GM21717 (cell line): ENCODE data around the gene TSFM.
A peak's percentile ranks its signal among the peaks of the same experiment; 100 is the strongest.

ENCODE experiments used
- ATAC-seq: cut with Tn5 transposase; IDR thresholded peaks from one replicate; pipeline ENCODE4 v1.9.1; 2021; ENCODE audit warnings: mild to moderate bottlenecking, moderate library complexity; ENCODE audit not compliant: unreplicated experiment

The TSFM gene

GRCh38 chr12:57782608-57783465 lies at the start of gene TSFM:
Gene TSFM (plus strand): TSS chr12:57782787. CDS start chr12:57782802, 15 bp downstream.
- ATAC-seq = peak; percentile 85

DNA sequence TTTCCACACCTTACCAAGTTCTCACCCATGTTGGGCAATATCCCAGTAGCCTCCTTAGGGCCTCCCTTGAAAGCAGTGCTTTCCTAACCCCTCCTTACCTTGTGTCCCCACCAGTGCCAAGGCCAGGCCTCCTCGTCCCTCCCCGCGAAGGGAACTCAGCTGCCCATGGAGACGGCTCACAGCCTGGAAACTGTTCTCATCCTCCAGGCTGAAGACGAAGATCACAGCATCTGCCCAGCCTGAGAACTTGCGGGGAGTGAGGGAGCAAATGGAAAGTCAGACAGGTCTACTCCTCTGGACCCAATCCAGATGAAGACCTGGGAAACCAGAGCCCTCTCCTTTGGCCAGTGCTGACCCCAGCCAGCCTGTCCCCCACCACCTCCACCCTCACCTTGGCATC lies 48.7 kb upstream of the TSFM start:
- no peak for ATAC-seq

- ATAC-seq = no peak
Measured at GRCh38 chr12:57734591-57734990, 48.0 kb upstream of the TSFM start.

GRCh38 chr12:57735198-57735855 lies 47.3 kb upstream of the TSFM start:
- no peak for ATAC-seq

- no peak for ATAC-seq
Measured at GRCh38 chr12:57735952-57736740, 46.4 kb upstream of the TSFM start.

DNA sequence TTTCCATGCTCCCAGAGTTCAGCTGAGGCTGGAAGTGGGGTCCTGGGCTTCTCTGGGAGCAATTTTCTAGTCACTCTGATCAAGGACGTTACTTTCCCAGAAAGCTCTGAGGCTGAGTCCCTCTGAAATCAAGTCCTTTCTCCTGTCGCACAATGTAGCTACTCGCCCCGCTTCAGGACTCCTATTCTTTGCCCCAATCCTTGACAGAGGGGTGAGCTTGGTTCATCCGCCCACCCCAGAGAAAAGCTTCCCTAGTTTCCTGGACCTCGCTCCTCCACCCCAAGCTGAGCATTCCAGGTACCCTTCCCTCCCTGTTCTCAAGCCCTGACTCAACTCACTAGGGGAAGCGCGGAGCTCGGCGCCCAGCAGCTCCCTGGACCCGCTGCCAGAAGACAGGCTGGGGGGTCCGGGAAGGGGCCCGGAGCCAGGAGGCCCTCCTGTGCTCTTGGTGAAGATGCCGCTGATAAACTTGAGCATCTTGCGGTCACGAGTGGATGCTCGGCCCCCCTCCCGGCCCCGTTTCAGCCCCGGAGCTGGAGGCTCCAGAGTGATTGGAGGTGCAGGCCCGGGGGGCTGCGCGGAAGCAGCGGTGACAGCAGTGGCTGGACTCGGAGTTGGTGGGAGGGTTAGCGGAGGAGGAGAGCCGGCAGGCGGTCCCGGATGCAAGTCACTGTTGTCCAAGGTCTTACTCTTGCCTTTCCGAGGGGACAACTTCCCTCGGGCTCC lies 45.7 kb upstream of the TSFM start:
- no peak for ATAC-seq

DNA sequence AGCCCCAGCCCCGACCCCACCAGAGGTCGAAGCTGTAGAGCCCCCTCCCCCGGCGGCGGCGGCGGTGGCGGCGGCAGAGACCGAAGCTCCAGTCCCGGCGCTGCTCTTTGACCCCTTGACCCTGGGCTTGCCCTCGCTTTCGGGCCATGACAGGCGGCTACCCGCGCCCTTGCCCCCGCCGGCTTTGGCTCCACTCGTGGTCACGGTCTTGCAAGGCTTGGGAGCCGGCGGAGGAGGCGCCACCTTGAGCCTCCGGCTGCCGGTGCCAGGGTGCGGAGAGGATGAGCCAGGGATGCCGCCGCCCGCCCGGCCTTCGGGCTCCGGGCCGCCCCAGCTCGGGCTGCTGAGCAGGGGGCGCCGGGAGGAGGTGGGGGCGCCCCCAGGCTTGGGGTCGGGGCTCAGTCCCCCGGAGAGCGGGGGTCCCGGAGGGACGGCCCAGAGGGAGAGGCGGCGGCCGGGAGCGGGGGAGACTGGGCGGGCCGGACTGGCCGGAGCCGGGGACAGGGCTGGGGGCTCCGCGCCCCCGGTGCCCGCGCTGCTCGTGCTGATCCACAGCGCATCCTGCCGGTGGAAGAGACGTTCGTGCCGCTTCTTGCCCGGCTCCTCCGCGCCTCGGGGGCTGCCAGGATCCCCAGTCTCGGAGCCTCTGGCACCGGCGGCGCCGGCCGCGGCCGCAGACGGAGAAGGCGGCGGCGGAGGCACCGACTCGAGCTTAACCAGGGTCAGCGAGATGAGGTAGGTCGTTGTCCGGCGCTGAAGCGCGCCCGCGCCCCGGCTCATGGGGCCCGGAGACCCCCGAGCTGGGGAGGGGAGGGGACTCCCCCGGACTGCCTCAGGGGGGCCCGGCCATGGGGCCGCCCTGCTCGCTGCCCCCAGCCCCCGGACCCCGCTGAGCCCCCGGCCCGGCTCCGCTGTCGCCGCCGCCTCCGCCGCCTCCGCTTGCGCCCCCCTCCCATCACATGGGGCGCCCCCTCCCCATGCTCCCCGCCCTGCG lies 44.8 kb upstream of the TSFM start:
- no peak for ATAC-seq

DNA sequence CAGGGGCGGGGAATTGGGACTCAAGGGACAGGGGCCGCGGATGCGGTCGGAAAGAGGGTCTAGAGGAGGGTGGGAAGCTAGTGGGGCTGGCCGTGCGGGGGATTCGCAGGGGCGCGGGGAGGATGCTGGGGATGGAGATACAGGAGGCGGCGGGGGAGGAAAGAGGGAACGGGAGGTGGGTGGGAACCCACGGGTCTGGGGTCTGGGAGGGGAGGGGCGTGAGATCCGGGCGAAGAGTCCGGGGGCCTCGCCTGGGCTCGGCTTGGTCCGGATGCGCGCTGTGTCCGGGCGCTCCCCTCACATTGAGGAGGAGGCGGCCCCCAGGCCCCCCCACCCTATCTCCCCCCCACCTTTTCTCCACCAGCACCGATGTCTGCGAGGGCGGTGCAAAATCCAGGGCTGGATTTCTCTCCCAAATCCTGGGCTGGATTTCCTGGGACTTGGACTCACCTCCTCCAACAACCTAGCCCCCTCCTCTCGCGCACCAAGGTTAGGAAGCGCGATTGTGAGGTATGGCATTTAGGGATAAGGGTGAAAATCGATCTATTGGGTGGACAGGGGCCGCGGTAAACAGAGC lies 43.8 kb upstream of the TSFM start, which contains the start of gene AGAP2:
AGAP2 (minus strand) TSS at position 82 of the 577 bp plus-strand sequence. CDS start 496 bp downstream, outside the sequence.
- no peak for ATAC-seq

GRCh38 chr12:57739387-57739786 lies 43.2 kb upstream of the TSFM start:
- ATAC-seq = no peak

DNA sequence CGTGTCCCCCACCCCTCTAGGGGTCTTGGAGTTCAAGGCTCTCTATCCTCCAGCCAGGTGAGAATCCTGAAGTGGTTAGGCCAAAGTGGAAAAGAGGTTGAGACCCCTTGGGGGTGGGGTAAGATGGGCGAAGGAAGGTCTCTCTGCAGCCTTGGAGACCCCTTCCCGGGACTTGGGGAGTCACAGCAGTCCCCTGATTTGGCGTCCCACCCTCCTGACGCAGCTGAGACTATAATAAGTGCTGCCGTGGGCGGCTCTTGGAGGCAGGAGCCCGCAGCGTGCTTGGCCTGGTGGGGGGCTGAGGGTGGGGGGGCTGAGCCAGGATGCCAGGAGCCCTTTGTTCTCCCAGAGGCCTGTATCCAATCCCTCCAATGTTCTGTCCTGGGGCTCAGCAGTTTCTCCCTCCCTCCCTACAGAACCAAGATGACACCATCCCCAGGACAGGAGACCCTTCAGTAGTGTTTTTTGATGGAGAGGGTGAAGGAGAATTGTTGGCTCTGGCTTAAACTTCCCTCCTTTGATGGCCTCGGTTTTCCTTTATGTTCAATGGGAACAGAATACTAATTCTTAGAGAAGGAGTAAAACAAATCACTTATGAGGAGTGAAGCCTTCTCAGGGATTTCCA lies 42.6 kb upstream of the TSFM start:
- ATAC-seq = no peak

DNA sequence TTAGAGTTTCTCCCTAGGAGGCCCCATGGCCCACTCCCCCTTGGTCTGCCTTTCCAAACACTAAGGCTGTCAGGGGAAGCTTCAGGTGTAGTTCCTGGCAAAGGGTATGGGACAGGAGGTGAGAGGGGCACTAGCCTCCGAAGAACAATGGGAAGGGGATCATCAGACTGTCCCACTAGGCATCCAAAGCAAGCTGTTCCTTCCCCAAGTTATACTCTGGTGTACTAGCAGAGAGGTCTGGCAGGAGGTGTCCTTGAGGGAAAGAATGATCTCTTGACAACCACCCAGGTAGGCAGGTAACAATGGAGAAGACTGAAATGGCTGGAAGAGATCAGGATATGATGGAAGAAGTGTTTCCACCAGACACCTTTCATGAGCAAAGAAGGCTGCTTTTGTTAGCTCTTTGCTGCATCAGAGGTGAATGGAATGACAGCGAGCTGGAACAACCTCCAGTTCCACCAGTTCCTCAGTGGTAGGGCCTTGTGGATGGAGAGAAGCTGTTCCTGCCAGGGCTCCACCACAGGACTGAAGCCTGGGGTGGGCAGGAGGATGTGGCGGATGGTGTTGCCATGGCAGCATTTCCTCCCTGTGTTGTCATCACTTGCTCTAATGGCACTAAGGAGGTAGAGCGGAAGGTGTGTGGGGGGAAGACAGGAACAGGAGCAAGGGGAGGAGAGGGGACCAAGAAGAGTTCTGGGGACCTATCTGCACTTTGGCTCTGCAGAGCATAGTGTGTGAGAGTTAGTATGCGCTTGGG lies 41.8 kb upstream of the TSFM start:
- ATAC-seq = peak; percentile 40

DNA sequence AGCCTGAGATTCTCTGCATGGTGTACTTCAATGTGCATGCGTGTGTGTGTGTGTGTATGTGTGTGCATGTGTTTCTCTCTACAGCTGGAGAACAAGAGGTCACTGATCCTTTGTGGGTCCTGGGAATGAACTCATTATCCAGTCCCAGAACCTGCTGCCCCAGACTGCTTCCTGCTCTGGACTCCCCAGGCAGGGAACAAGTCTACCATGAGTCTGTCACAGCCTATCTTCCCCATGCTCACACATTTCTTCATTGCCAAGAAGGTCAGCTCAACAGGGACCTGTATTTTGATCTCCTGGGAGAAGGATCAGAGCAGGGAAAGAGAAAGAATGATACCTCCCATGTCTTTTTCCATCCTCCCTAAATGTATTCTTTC lies 41.2 kb upstream of the TSFM start:
- ATAC-seq = no peak

- ATAC-seq = peak; percentile 67
Measured at GRCh38 chr12:57741844-57742738, 40.5 kb upstream of the TSFM start.

- ATAC-seq = no peak
Measured at GRCh38 chr12:57743769-57744168, 38.8 kb upstream of the TSFM start.

- ATAC-seq = peak; percentile 31
Measured at GRCh38 chr12:57744194-57744776, 38.3 kb upstream of the TSFM start.

DNA sequence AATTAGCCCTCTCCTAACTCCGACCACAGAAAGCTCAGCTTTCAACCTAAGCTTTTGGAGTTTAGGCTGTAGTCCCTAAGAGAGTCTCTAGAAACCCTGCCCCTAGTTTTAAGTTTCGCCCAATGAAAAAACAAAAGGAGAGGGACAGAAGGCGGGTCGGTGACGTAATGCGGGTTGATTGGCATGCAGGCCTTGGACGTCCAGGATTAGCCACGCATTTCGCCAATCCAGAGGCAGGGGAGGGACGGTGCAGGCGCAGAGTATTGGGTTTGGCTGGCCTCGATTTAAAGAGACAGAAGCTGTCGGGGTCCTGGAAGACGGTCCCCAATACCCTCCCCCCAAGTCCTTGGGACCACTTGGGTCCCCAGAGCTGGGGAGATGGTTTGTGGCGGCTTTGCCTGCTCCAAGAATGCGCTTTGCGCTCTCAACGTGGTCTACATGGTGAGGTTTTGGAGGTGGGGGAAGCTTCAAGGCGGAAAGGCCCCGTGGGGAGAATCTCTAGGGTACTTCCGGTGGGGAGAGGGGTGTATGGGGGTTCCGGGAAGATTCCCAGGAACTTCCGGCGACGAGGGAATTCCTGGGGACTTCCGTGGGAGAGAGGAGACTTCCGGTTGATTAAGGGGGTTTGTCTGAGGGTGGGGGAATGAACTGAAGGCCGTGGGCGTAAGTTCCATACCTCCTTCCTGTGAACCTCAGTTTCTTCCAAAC lies 37.7 kb upstream of the TSFM start, which contains the start of gene TSPAN31:
TSPAN31 (plus strand) TSS at position 263 of the 708 bp plus-strand sequence; CDS start at position 379, 116 bp downstream.
- peak; percentile 74 for ATAC-seq
